K562 (cell line): ENCODE data around the gene GPR183. TPM values are rescaled to one million over a fixed set of nuclear protein-coding genes. Genes with fewer than 3 reads are reported as not detected.

ENCODE experiments used
- BRF2 ChIP-seq: IDR thresholded peaks from 3 replicates; pipeline ENCODE4 v1.6.1; 2011; ENCODE audit warnings: borderline replicate concordance, mild to moderate bottlenecking; ENCODE audit not compliant: insufficient read length, insufficient read depth
- CTBP1 ChIP-seq: fragments of 450-650 bp; IDR thresholded peaks from 2 replicates; pipeline ENCODE4 v1.6.1; 2016; ENCODE audit warnings: borderline replicate concordance
- EGR1 ChIP-seq: fragments of 450-650 bp; conservative IDR thresholded peaks from 2 replicates; pipeline ENCODE4 v1.6.1; 2017; ENCODE audit warnings: mild to moderate bottlenecking
- PKNOX1 ChIP-seq: fragments of 450-650 bp; IDR thresholded peaks from 2 replicates; pipeline ENCODE4 v1.6.1; 2016
- RBM34 ChIP-seq: fragments of 200-400 bp; formaldehyde crosslinking; IDR thresholded peaks from 2 replicates; pipeline ENCODE4 v1.6.1; 2018; ENCODE audit warnings: low read length, borderline replicate concordance; ENCODE audit not compliant: insufficient read depth
- REST ChIP-seq, 2 experiments: fragments of 450-650 bp; formaldehyde crosslinking in 1 of 2; IDR thresholded peaks; 2 replicates each; pipeline versions ENCODE4 v1.4.0 to v1.6.1; 2014 to 2020; ENCODE audit warnings: mild to moderate bottlenecking in 2 of 2, borderline replicate concordance in 1 of 2, low read depth in 1 of 2
- TEAD2 ChIP-seq: fragments of 450-650 bp; IDR thresholded peaks from 2 replicates; pipeline ENCODE4 v1.6.1; 2016; ENCODE audit warnings: missing genetic modification characterization, control low read depth, missing compliant biosample characterization
- ZNF398 ChIP-seq: fragments of 250-450 bp; sonication (Bioruptor Pico); IDR thresholded peaks from 2 replicates; pipeline ENCODE4 v1.8.0; 2021; ENCODE audit warnings: moderate library complexity, mild to moderate bottlenecking, inconsistent platforms
- ZNF584 ChIP-seq: fragments of 200-800 bp; sonication (Bioruptor generic); IDR thresholded peaks from 2 replicates; pipeline ENCODE4 v1.6.1; 2016; ENCODE audit warnings: low read depth, mild to moderate bottlenecking, missing genetic modification characterization, missing compliant biosample characterization
- ZNF586 ChIP-seq: fragments of 450-650 bp; formaldehyde crosslinking; conservative IDR thresholded peaks from 2 replicates; pipeline ENCODE4 v1.4.0; 2020; ENCODE audit warnings: mild to moderate bottlenecking, moderate library complexity
- polyA plus RNA-seq, 8 experiments: library from polyadenylated mRNA; depleted of rRNA in 4 of 8; stranded (reverse) in 5 of 8; unstranded in 3 of 8; fragments of >200 nt; fragmentation: Nextera tagmentation in 2 of 8; fragmentation: Illumina TruSeq in 1 of 8; extraction: Ambion mirVana in 2 of 8; extraction: Trizol in 1 of 8; gene quantifications; 2 replicates each; pipeline versions ENCODE4 v1.2.1 to v1.2.3, GENCODE V29; 2011 to 2014; ENCODE audit warnings: inconsistent platforms in 1 of 8, missing spikeins in 1 of 8
- total RNA-seq, 7 experiments: library from RNA; depleted of rRNA in 6 of 7; stranded (reverse); fragments of >200 nt in 6 of 7; fragmentation: Illumina TruSeq in 2 of 7; extraction: Trizol in 2 of 7; gene quantifications; 2 replicates each; pipeline versions ENCODE4 v1.2.1 to v1.2.3, GENCODE V29; 2011 to 2021; ENCODE audit warnings: low replicate concordance in 1 of 7

GPR183 gene
- total and polyA plus RNA-seq, 9 of the 15 experiments (the other 6 are each of a cell fraction or from before 2014, with no cell fraction given) = 1.3 to 10.2 (median 3.7) TPM

- TF ChIP-seq ZNF398 (CRISPR knock-in tag) = no peak
- no peak for TF ChIP-seq CTBP1
- no peak for TF ChIP-seq ZNF584 (CRISPR knock-in tag)
- TF ChIP-seq BRF2 = no peak
- TF ChIP-seq EGR1 = peak; percentile 27; the same call in 1 of the 2 replicates
- no peak for TF ChIP-seq RBM34
- peak; percentile 92 for TF ChIP-seq PKNOX1
- TF ChIP-seq REST (IDR thresholded peaks at IDR 0.05; ENCODE audit: borderline replicate concordance) = peak; percentile 63
- TF ChIP-seq REST (CRISPR knock-in tag; IDR thresholded peaks at IDR 0.05; ENCODE audit: low read depth) = no peak
- TF ChIP-seq TEAD2 = no peak
- no peak for TF ChIP-seq ZNF586
These were observed 595 bp upstream of the GPR183 start (continued) for GRCh38 chr13:99307648-99308339.
